GM18951 (cell line): Measurements from ENCODE around the gene TXNDC5.

ENCODE experiments used
- POLR2A ChIP-seq: IDR thresholded peaks from 4 replicates; pipeline ENCODE4 v1.6.1; 2011; ENCODE audit warnings: mild to moderate bottlenecking; ENCODE audit not compliant: insufficient read length, insufficient read depth; ENCODE audit errors: extremely low read depth
- in situ Hi-C: fragments of 300-500 bp; cut with MboI; formaldehyde crosslinking; loops from one replicate; pipeline ENCODE4 v1.12.0; 2022; ENCODE audit warnings: low sequenced_read_pairs, mixed read lengths, inconsistent platforms; ENCODE audit not compliant: unreplicated experiment

The TXNDC5 gene

GRCh38 chr6:7882505-7883257 lies 27.9 kb downstream of the TXNDC5 start:
- TF ChIP-seq POLR2A: peak; percentile 7
- in situ Hi-C loops: no loop called here

GRCh38 chr6:7881765-7882500 lies 28.7 kb downstream of the TXNDC5 start:
- in situ Hi-C loops: no loop called here
- TF ChIP-seq POLR2A: no peak

DNA sequence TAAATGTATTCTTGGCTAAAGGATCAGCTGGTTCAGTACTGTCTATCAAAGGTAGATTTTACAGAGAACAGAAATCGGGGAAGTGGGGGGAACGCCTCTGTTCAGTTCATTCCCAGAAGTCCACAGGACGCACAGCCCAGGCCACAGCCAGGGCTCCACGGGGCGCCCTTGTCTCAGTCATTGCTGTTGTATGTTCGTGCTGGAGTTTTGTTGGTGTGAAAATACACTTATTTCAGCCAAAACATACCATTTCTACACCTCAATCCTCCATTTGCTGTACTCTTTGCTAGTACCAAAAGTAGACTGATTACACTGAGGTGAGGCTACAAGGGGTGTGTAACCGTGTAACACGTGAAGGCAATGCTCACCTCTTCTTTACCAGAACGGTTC lies 29.9 kb downstream of the TXNDC5 start:
- in situ Hi-C loops: no loop called here

DNA sequence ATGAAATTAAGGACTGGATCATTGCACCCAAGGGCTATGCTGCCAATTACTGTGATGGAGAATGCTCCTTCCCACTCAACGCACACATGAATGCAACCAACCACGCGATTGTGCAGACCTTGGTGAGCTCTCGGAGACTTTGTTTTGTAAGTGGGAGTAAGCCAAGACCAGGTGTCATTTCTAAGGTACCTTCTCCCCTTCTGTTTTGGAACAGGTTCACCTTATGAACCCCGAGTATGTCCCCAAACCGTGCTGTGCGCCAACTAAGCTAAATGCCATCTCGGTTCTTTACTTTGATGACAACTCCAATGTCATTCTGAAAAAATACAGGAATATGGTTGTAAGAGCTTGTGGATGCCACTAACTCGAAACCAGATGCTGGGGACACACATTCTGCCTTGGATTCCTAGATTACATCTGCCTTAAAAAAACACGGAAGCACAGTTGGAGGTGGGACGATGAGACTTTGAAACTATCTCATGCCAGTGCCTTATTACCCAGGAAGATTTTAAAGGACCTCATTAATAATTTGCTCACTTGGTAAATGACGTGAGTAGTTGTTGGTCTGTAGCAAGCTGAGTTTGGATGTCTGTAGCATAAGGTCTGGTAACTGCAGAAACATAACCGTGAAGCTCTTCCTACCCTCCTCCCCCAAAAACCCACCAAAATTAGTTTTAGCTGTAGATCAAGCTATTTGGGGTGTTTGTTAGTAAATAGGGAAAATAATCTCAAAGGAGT lies 30.4 kb downstream of the TXNDC5 start:
- in situ Hi-C loops: no loop called here
- TF ChIP-seq POLR2A: peak; percentile 43

More for the DNA sequence above, 29.9 kb downstream of the TXNDC5 start:
- peak; percentile 29 for TF ChIP-seq POLR2A

DNA sequence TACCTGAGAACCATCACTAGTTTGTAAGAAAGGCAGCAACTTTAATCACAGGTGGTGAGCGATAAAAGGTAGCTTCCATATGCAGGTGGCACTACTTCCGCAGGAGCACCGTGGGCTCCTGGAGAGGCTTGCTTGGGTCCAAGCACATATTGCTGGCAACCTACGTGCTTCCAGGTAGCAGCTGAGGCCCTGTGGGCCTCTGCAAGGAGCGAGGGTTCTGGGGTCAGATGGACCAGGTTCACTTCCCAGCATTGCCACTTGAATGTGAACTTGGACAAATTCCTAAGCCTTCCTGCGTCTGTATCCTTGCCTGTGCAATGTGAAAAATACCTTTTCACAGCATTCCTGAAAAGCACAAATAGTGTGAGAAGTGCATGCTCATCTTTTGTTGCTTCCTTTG lies 31.0 kb downstream of the TXNDC5 start:
- in situ Hi-C loops: no loop called here
- TF ChIP-seq POLR2A: peak; percentile 48

GRCh38 chr6:7879043-7879442 lies 31.5 kb downstream of the TXNDC5 start:
- in situ Hi-C loops: no loop called here
- TF ChIP-seq POLR2A: no peak

DNA sequence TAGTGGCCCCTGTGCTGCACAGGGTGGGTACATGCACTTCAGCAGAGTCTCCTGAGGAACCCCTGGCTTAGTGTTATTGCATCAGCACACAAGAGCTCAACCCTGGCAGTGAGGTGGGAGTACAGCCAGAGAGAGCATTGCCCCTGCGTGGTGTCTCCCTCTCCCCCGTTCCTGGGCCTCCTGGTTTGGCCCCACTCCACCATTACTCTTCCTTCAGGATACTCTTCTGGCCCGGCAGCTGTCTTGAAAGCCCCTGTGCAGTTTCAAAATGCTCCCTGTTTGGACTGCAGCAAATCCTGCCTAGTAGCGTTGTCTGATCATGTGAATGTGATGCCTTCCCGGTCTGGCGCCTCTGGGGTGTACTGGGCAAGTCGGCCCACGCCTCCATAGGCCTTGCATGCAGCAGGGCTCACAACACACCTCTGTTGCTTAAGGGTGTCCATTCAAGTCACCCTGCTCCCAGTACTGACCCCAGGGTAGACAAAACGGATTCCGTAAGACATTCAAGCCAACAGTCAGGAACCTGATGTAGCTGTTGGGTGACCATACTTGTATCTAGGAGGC lies 32.1 kb downstream of the TXNDC5 start:
- in situ Hi-C loops: no loop called here
- no peak for TF ChIP-seq POLR2A

DNA sequence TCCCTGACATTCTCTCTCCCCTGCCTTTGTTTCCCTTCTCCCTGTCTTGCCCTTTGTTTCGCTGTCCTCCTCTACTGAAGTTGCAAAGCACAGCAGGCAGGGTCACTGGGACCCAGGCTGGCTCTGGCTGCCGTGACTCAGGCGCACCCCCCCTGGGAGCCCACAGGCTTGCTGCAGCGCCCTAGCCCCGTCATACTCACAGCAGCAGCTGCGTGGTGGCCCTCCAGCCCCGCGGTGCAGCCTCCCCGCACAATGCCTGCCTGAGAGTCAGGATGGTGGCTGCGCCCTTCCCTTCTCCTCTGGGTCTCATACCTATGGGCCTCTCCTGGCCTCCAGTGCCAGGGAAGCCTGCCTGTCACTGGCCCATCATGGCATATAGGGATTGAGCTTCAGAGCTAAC lies 41.7 kb downstream of the TXNDC5 start:
- in situ Hi-C loops: no loop called here
- TF ChIP-seq POLR2A: no peak

DNA sequence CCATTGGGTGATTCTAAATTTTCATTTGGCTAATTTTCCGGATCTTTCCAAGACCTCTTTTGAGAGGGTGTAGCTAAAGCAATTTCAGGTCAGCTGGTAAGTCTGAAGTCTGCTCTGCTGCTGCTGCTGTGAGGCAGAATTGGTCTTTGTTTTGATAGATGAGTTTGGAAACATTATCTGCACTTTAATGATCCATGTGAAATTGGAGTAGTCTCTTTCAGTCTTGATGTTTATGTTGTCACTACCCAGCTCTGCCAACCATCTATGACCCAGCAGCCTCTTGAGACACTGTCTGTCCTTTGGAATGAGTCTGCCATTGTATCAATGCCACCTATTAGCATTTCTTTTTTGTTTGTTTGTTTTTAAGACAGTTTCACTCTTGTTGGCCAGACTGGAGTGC lies 44.1 kb downstream of the TXNDC5 start:
- in situ Hi-C loops: no loop called here
- no peak for TF ChIP-seq POLR2A

- in situ Hi-C loops: no loop called here
- no peak for TF ChIP-seq POLR2A
These were observed 44.8 kb downstream of the TXNDC5 start for GRCh38 chr6:7865781-7866180.

DNA sequence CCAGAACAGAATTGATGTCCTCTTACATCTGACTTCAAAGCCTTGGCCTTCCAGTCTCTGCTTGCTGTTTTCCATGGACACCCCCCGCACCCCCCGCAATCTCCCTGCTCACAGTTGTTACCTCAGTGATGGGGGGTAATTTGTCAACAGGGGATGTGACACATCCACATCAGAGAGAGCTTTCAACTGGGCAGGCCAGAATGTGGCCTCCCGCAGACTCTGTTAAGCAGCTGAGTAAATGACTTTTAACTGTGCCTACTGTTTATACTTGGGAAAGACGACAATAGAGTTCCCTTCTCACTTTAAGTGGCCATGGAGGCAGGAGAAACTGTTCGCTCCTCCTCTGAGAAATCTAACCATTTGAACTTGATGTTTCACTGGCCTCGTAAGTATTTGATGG lies 51.0 kb downstream of the TXNDC5 start:
- no peak for TF ChIP-seq POLR2A
- in situ Hi-C loops: no loop called here

DNA sequence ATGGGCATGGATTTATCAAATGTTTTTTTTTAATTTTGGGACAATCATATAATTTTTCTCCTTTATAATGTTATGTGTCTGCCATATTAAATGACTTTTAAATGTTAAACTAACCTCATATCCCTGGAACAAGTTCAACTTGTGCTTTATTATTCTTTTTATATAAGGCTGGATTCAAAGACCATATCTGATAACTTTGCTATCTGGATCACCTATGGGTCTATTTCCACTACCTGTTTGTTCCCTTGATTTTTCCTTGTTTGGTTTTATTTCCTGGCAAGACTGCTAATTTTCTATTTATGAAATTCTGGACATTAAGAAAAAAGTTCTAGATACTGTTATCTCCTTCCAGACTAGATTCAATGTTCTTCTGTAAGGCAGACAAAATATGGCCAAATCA lies 58.8 kb downstream of the TXNDC5 start:
- no peak for TF ChIP-seq POLR2A
- in situ Hi-C loops: no loop called here

- no peak for TF ChIP-seq POLR2A
- in situ Hi-C loops: no loop called here
These were observed 62.4 kb downstream of the TXNDC5 start for GRCh38 chr6:7848229-7848628.
